Neural cell (in vitro differentiated cells): ENCODE data around the gene SNRNP25.

ENCODE experiments used
- EP300 ChIP-seq: fragments of 450-650 bp; conservative IDR thresholded peaks from 2 replicates; pipeline ENCODE4 v1.6.1; 2014; ENCODE audit warnings: antibody characterized with exemption, mild to moderate bottlenecking, moderate library complexity; ENCODE audit not compliant: poor library complexity, severe bottlenecking
- POLR2AphosphoS5 ChIP-seq: IDR thresholded peaks from 2 replicates; pipeline ENCODE4 v1.6.1; 2012
- SMC3 ChIP-seq: fragments of 450-650 bp; conservative IDR thresholded peaks from 2 replicates; pipeline ENCODE4 v1.6.1; 2014; ENCODE audit warnings: antibody characterized with exemption, mild to moderate bottlenecking, moderate library complexity; ENCODE audit not compliant: poor library complexity
- TAF1 ChIP-seq: IDR thresholded peaks from 2 replicates; pipeline ENCODE4 v1.6.1; 2012; ENCODE audit warnings: low read depth
- TF ChIP-seq, protein P1 (sequence below): fragments of 450-650 bp; IDR thresholded peaks from 2 replicates; pipeline ENCODE4 v1.5.1; 2014; ENCODE audit warnings: antibody characterized with exemption, mild to moderate bottlenecking, moderate library complexity; ENCODE audit not compliant: poor library complexity, severe bottlenecking

DNA sequence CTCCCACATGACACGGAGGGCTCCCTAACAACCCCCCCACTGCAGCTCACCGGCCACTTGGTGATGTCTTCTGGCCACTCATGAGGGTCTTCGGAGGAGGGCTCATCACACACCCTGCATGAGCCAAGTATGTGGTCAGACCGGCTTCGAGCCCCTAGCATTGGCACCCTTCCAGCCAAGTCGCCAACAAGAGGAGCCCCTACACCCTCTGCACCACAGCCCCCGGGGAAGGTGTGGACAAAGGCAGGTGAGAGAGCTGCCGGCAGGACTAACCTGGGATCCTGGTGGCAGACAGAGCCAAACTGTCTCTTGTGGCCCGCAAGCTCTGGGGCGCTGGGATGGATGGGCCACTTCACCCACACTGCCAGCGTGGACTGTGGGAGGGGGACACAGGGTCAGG lies 6.5 kb downstream of the SNRNP25 start:
- TF ChIP-seq POLR2AphosphoS5 (no peak), SMC3 (no peak), TAF1 (no peak), EP300 (no peak)
- TF ChIP-seq, protein P1, sequence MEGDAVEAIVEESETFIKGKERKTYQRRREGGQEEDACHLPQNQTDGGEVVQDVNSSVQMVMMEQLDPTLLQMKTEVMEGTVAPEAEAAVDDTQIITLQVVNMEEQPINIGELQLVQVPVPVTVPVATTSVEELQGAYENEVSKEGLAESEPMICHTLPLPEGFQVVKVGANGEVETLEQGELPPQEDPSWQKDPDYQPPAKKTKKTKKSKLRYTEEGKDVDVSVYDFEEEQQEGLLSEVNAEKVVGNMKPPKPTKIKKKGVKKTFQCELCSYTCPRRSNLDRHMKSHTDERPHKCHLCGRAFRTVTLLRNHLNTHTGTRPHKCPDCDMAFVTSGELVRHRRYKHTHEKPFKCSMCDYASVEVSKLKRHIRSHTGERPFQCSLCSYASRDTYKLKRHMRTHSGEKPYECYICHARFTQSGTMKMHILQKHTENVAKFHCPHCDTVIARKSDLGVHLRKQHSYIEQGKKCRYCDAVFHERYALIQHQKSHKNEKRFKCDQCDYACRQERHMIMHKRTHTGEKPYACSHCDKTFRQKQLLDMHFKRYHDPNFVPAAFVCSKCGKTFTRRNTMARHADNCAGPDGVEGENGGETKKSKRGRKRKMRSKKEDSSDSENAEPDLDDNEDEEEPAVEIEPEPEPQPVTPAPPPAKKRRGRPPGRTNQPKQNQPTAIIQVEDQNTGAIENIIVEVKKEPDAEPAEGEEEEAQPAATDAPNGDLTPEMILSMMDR, result no peak
